HEK293T (cell line): ENCODE results near the gene ALOX15.
"Not testable (repeated sequence)": the region's sequence is repeated elsewhere in the genome, so short reads cannot be mapped to it uniquely, and the experiment has no call there.

Experiments used
- CTCF ChIA-PET: fragments of 350-600 bp; formaldehyde crosslinking; extraction: SDS; loops from one replicate; lab custom pipeline; 2021; ENCODE audit warnings: antibody characterized with exemption, inconsistent platforms; lab: Yijun Ruan, JAX
- POLR2A ChIA-PET: fragments of 350-600 bp; formaldehyde crosslinking; extraction: SDS; loops from one replicate; lab custom pipeline; 2020; ENCODE audit warnings: antibody characterized with exemption, inconsistent platforms; lab: Yijun Ruan, JAX
- DNase-seq: peaks from one replicate; pipeline ENCODE4 v3.0.0; 2012; ENCODE audit warnings: mixed read lengths; ENCODE audit errors: extremely low spot score
- ARNT ChIP-seq: fragments of 450-650 bp; IDR thresholded peaks from 2 replicates; pipeline ENCODE4 v1.6.1; 2017; ENCODE audit warnings: mild to moderate bottlenecking
- BHLHE40 ChIP-seq: fragments of 450-650 bp; IDR thresholded peaks from 2 replicates; pipeline ENCODE4 v1.6.1; 2016; ENCODE audit warnings: mild to moderate bottlenecking, moderate library complexity, borderline replicate concordance
- CTBP1 ChIP-seq: fragments of 450-650 bp; IDR thresholded peaks from 2 replicates; pipeline ENCODE4 v1.6.1; 2016; ENCODE audit warnings: borderline replicate concordance
- ELF4 ChIP-seq: fragments of 450-650 bp; IDR thresholded peaks from 2 replicates; pipeline ENCODE4 v1.6.1; 2017; ENCODE audit warnings: antibody characterized with exemption
- FOXA1 ChIP-seq: fragments of 450-650 bp; IDR thresholded peaks from 2 replicates; pipeline ENCODE4 v1.6.1; 2016; ENCODE audit warnings: mild to moderate bottlenecking
- FOXK2 ChIP-seq: fragments of 450-650 bp; IDR thresholded peaks from 2 replicates; pipeline ENCODE4 v1.6.1; 2016; ENCODE audit warnings: mild to moderate bottlenecking
- FOXM1 ChIP-seq: fragments of 450-650 bp; IDR thresholded peaks from 2 replicates; pipeline ENCODE4 v1.6.1; 2017; ENCODE audit warnings: mild to moderate bottlenecking, borderline replicate concordance
- HDGF ChIP-seq: fragments of 450-650 bp; IDR thresholded peaks from 2 replicates; pipeline ENCODE4 v1.6.1; 2017; ENCODE audit warnings: antibody characterized with exemption, borderline replicate concordance
- L3MBTL2 ChIP-seq: fragments of 450-650 bp; conservative IDR thresholded peaks from 2 replicates; pipeline ENCODE4 v1.6.1; 2016; ENCODE audit warnings: mild to moderate bottlenecking
- LEF1 ChIP-seq: fragments of 450-650 bp; IDR thresholded peaks from 2 replicates; pipeline ENCODE4 v1.6.1; 2017; ENCODE audit warnings: mild to moderate bottlenecking, borderline replicate concordance
- NFRKB ChIP-seq: fragments of 450-650 bp; IDR thresholded peaks from 2 replicates; pipeline ENCODE4 v1.6.1; 2016; ENCODE audit warnings: mild to moderate bottlenecking, moderate library complexity
- PKNOX1 ChIP-seq: fragments of 450-650 bp; IDR thresholded peaks from 2 replicates; pipeline ENCODE4 v1.6.1; 2016
- SP1 ChIP-seq: fragments of 450-650 bp; IDR thresholded peaks from 2 replicates; pipeline ENCODE4 v1.6.1; 2017
- SUZ12 ChIP-seq: fragments of 450-650 bp; IDR thresholded peaks from 2 replicates; pipeline ENCODE4 v1.6.1; 2016; ENCODE audit warnings: mild to moderate bottlenecking
- TARDBP ChIP-seq: fragments of 450-650 bp; IDR thresholded peaks from 2 replicates; pipeline ENCODE4 v1.6.1; 2016
- ZNF384 ChIP-seq: fragments of 450-650 bp; IDR thresholded peaks from 2 replicates; pipeline ENCODE4 v1.6.1; 2016

The ALOX15 gene

GRCh38 chr17:4597975-4598374 lies 43.5 kb downstream of the ALOX15 start:
- TF ChIP-seq ARNT: no peak
- no peak for TF ChIP-seq FOXA1
- TF ChIP-seq L3MBTL2: no peak
- no peak for TF ChIP-seq SP1
- no peak for TF ChIP-seq FOXK2
- no peak for TF ChIP-seq TARDBP
- TF ChIP-seq CTBP1: no peak
- TF ChIP-seq BHLHE40: no peak
- ChIA-PET CTCF (interaction anchor here (0.6 kb wide), 1 partner anchor 10 kb away, joined by 4 read pairs; no protein-coding TSS in a partner anchor), POLR2A (interaction anchor here (1.4 kb wide), 1 partner anchor 43 kb away, joined by 3 read pairs; the partner anchor contains the start of gene MYBBP1A)
- no peak for DNase-seq

GRCh38 chr17:4596636-4597380 lies 44.7 kb downstream of the ALOX15 start:
- DNase-seq: no peak
- CTCF ChIA-PET: no interaction called here
- POLR2A ChIA-PET: interaction anchor here (1.4 kb wide), 1 partner anchor 42 kb away, joined by 3 read pairs; the partner anchor contains the start of gene MYBBP1A
- TF ChIP-seq HDGF (no peak), SP1 (no peak), TARDBP (no peak), FOXA1 (no peak)

- DNase-seq, POLR2A ChIA-PET: not testable (repeated sequence)
- CTCF ChIA-PET: interaction anchor here (0.5 to 1.0 kb wide), 2 partner anchors 29 to 191 kb away, joined by 3 read pairs; no protein-coding TSS in a partner anchor
Measured at GRCh38 chr17:4595685-4596342, 45.7 kb downstream of the ALOX15 start.

- ChIA-PET CTCF (interaction anchor here (0.5 to 1.0 kb wide), 2 partner anchors 30 to 191 kb away, joined by 3 read pairs; no protein-coding TSS in a partner anchor), POLR2A (no interaction called here)
- no peak for DNase-seq
- TF ChIP-seq ARNT: no peak
- TF ChIP-seq HDGF: no peak
- TF ChIP-seq BHLHE40: no peak
- TF ChIP-seq L3MBTL2: no peak
Measured at GRCh38 chr17:4594931-4595684, 46.4 kb downstream of the ALOX15 start.

GRCh38 chr17:4594406-4594805 lies 47.1 kb downstream of the ALOX15 start:
- TF ChIP-seq FOXA1: no peak
- no peak for TF ChIP-seq SP1
- no peak for TF ChIP-seq L3MBTL2
- TF ChIP-seq FOXM1: no peak
- TF ChIP-seq ELF4: no peak
- TF ChIP-seq TARDBP: no peak
- no peak for TF ChIP-seq ZNF384
- no peak for DNase-seq
- POLR2A ChIA-PET: no interaction called here
- CTCF ChIA-PET: no interaction called here

DNA sequence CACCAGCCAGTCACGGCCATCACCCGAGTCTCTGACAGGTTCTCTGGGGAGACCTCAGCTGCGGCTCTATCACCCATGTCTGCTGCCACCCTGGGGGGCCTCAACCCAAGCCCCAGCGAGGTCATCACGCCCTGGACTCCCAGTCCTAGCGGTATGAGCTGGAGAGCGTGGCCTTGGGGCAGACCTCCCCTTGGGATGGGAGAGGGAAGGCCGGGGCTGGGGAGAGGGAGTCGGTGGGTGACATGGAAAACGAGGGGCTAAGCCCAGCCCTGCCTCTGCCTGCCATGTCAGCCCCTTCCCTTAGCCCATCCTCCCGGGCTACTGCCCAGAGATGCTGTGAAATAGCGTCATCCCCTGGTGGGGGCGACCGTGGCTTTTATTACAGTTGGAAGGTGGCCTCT lies 48.5 kb downstream of the ALOX15 start:
- ChIA-PET CTCF (interaction anchor here (1.1 kb wide), 1 partner anchor 25 kb away, joined by 3 read pairs; no protein-coding TSS in a partner anchor), POLR2A (no interaction called here)
- TF ChIP-seq BHLHE40 (no peak), SP1 (no peak), ARNT (no peak), PKNOX1 (no peak), L3MBTL2 (no peak), SUZ12 (no peak), NFRKB (no peak), ZNF384 (no peak)
- DNase-seq: no peak

DNA sequence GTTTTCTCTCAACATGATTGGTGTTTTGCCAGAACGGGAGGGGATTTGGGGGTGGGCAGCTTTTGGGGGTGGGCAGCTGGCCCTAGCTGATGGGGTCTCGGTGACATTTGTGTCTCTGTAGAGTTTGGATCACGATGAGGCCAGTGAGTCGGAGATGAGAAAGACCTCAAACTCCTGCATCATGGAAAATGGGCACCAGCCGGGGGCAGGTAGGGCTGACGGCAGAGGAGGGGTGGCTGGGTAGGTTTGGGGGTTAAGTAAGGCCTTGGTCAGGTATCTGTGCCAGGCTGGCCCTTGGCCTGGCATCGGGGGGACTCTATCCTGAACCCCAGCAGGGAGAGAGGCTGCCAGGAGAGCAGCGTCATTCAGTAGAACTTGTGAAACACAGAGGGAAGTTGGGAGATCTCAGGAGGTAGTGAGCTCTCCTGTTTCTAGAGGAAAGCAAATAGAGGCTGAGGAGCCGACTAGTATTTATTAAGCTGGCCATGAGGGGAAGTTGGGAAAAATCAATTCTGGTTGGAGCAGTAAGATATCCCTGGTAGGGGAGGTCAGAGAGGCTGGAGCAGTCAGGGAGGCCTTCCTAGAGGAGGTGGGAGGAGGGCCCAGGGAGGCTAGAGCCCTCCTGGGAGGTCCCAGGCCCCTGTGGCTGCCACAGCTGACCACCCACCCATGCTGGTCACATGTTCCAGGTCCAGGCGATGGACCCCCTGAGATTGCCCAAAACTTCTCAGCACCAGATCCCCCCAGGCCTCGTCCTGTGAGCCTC lies 49.1 kb downstream of the ALOX15 start:
- TF ChIP-seq BHLHE40: no peak
- TF ChIP-seq FOXA1: no peak
- no peak for TF ChIP-seq ARNT
- TF ChIP-seq L3MBTL2: no peak
- no peak for TF ChIP-seq LEF1
- no peak for TF ChIP-seq SUZ12
- no peak for TF ChIP-seq ZNF384
- no peak for TF ChIP-seq TARDBP
- TF ChIP-seq FOXK2: no peak
- TF ChIP-seq PKNOX1: no peak
- ChIA-PET CTCF (interaction anchor here (1.2 to 2.0 kb wide), 2 partner anchors 25 to 110 kb away, joined by 3 to 7 read pairs; no protein-coding TSS in a partner anchor), POLR2A (no interaction called here)
- no peak for DNase-seq
